GM19239 (cell line): Measurements from ENCODE around the gene CAPN5.
"Not testable (repeated sequence)": the region's sequence is repeated elsewhere in the genome, so short reads cannot be mapped to it uniquely, and the experiment has no call there.

ENCODE experiments used
- DNase-seq: peaks from one replicate; pipeline ENCODE4 v3.0.0; 2011; ENCODE audit warnings: low spot score; ENCODE audit not compliant: insufficient read length
- FAIRE-seq: peaks from 2 replicates; lab custom pipeline; 2011; peaks lifted over from hg19 to GRCh38; lab: Jason Lieb, UNC

Gene CAPN5

GRCh38 chr11:77040889-77041288 is 25.9 kb upstream of the CAPN5 start:
- FAIRE-seq (no peak), DNase-seq (no peak)

GRCh38 chr11:77042111-77042726 is 24.6 kb upstream of the CAPN5 start:
- FAIRE-seq (no peak), DNase-seq (no peak)

GRCh38 chr11:77044356-77044755 is 22.4 kb upstream of the CAPN5 start:
- FAIRE-seq (no peak), DNase-seq (no peak)

- DNase-seq (no peak), FAIRE-seq (no peak)
Observed at GRCh38 chr11:77044886-77045285, 21.9 kb upstream of the CAPN5 start.

- DNase-seq (peak; percentile 69), FAIRE-seq (no peak)
Observed at GRCh38 chr11:77046060-77046501, 20.7 kb upstream of the CAPN5 start.

GRCh38 chr11:77047007-77047927 is 19.5 kb upstream of the CAPN5 start:
- DNase-seq (peak; percentile 61), FAIRE-seq (peak; percentile 60)

GRCh38 chr11:77047928-77048446 is 18.8 kb upstream of the CAPN5 start:
- not testable (repeated sequence) for DNase-seq, FAIRE-seq

- no peak for FAIRE-seq
- DNase-seq = no peak
Observed at GRCh38 chr11:77049026-77049425, 17.7 kb upstream of the CAPN5 start.

GRCh38 chr11:77051511-77051910 is 15.3 kb upstream of the CAPN5 start:
- FAIRE-seq (no peak), DNase-seq (no peak)

- FAIRE-seq (no peak), DNase-seq (no peak)
Observed at GRCh38 chr11:77052518-77052917, 14.3 kb upstream of the CAPN5 start.

- no peak for DNase-seq
- no peak for FAIRE-seq
Observed at GRCh38 chr11:77053217-77054015, 13.4 kb upstream of the CAPN5 start.

GRCh38 chr11:77054084-77054483 is 12.7 kb upstream of the CAPN5 start:
- no peak for FAIRE-seq
- DNase-seq = no peak

GRCh38 chr11:77055101-77055561 is 11.6 kb upstream of the CAPN5 start:
- DNase-seq (no peak), FAIRE-seq (no peak)

- no peak for FAIRE-seq
- DNase-seq = no peak
Observed at GRCh38 chr11:77055913-77056312, 10.9 kb upstream of the CAPN5 start.

GRCh38 chr11:77056814-77057402 is 9.9 kb upstream of the CAPN5 start:
- DNase-seq = no peak
- no peak for FAIRE-seq

GRCh38 chr11:77057938-77058474 is 8.8 kb upstream of the CAPN5 start:
- no peak for FAIRE-seq
- DNase-seq = no peak

GRCh38 chr11:77058900-77059299 is 7.9 kb upstream of the CAPN5 start:
- FAIRE-seq (no peak), DNase-seq (no peak)

GRCh38 chr11:77059806-77060205 is 7.0 kb upstream of the CAPN5 start:
- FAIRE-seq (no peak), DNase-seq (no peak)

GRCh38 chr11:77060234-77060633 is 6.5 kb upstream of the CAPN5 start:
- DNase-seq (no peak), FAIRE-seq (no peak)

GRCh38 chr11:77061258-77061657 is 5.5 kb upstream of the CAPN5 start:
- not testable (repeated sequence) for FAIRE-seq

More at GRCh38 chr11:77061258-77061657, 5.5 kb upstream of the CAPN5 start:
- DNase-seq = not testable (repeated sequence)
